GM21423 (cell line): ENCODE results near the gene SRGAP3.
A peak's percentile ranks its signal among the peaks of the same experiment; 100 is the strongest.

Experiments
- ATAC-seq: cut with Tn5 transposase; IDR thresholded peaks from one replicate; pipeline ENCODE4 v1.9.1; 2021; ENCODE audit warnings: mild to moderate bottlenecking, moderate library complexity; ENCODE audit not compliant: unreplicated experiment

The SRGAP3 gene

GRCh38 chr3:9151240-9151639 lies 98.2 kb downstream of the SRGAP3 start:
- ATAC-seq, result no peak

- no peak for ATAC-seq
These were observed 99.9 kb downstream of the SRGAP3 start for GRCh38 chr3:9149566-9149965.

- no peak for ATAC-seq
These were observed 101.6 kb downstream of the SRGAP3 start for GRCh38 chr3:9147896-9148266.

- ATAC-seq, result peak; percentile 83
These were observed 102.1 kb downstream of the SRGAP3 start for GRCh38 chr3:9147215-9147895.

GRCh38 chr3:9146367-9147071 lies 102.9 kb downstream of the SRGAP3 start:
- ATAC-seq, result peak; percentile 71

GRCh38 chr3:9143184-9143583 lies 106.3 kb downstream of the SRGAP3 start:
- no peak for ATAC-seq

DNA sequence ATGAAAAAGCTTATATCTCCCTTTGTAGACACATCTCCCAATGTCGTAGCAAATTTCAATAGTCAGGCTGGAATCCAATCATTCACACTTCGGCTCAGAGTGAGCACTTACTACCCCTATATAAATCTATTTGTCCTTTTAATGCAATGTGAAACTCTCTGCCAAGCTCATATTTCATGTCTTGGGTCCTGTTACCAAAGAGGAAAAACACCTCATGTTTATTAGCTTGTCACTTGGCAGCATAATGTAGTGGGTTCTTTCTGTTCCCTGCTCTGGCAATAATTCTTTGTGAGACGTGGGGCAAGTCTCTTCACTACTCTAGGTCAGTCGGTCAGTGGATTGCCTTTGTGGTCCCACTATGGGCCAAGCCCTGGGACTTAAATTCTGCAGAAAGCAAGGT lies 107.1 kb downstream of the SRGAP3 start:
- no peak for ATAC-seq

- ATAC-seq, result no peak
These were observed 107.5 kb downstream of the SRGAP3 start for GRCh38 chr3:9141928-9142289.

DNA sequence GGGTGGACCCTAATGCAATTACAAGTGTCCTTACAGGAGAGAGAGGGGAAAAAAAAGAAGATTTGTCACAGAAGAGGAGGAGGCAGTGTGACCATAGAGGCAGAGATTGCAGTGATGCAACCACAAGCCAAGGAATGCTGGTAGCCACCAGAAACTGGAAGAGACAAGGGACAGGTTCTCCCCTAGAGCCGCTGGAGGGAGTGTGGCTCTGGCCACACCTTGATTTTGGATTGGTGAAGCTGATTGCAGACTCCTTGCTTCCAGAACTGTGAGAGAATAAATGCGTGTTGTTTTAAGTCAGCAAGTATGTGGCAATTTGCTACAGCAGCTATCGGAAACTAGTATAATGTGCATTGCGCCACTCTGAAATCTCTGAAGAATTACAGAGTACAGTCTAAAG lies 110.1 kb downstream of the SRGAP3 start:
- ATAC-seq, result no peak

DNA sequence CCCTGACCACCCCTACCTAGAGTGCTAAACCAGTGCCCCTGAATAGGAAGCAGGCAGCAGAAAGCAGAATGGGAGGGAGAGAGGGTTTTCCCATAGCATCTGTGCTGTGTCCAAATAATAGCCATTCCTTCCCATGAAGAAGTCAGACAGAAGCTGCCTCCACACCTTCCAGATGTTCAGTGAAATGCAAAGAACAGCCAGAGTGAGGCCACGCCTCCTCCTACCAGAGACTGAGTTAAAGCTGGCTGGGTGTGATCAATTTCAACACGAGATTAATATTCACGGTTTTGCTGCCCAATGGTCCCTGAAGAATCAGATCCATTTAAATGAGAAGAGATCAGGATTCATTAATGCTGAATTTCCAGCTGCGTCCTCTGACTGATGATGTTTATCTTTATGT lies 111.8 kb downstream of the SRGAP3 start:
- ATAC-seq, result no peak

GRCh38 chr3:9136746-9137465 lies 112.5 kb downstream of the SRGAP3 start:
- no peak for ATAC-seq

DNA sequence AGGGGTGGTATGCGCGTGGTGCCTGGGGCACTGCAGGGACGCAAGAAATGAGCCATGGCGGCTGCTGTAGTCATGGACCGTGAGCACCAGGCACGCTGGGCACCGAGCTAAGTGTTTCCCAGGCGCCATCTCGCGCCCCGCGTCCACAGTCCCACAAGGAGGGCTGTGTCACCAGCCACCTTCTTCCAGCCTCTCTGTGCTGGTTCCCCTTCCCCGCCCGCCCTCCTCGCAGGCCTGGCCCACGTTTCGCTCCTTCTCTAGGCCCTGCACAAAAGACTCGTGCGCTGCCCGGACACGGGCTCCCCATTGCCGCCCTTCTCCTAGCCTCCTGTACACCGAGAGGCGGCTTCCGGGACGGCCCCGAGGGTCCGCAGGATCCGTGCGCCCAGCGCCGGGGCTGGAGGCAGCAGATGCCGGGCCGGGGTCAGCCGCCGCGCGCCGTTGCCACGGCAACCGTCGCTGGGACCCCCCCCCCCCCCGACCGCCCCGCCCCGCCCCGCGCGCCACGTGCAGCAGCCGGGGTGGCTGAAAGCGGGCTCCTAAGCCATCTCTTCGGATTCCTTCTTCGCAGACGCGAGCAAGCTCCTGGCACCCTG lies 113.4 kb downstream of the SRGAP3 start:
- ATAC-seq, result no peak

GRCh38 chr3:9135526-9135925 lies 113.9 kb downstream of the SRGAP3 start:
- ATAC-seq, result no peak

- no peak for ATAC-seq
These were observed 115.8 kb downstream of the SRGAP3 start for GRCh38 chr3:9133656-9134055.

- no peak for ATAC-seq
These were observed 118.8 kb downstream of the SRGAP3 start for GRCh38 chr3:9130345-9131305.

- ATAC-seq, result no peak
These were observed 120.1 kb downstream of the SRGAP3 start for GRCh38 chr3:9129365-9129764.

DNA sequence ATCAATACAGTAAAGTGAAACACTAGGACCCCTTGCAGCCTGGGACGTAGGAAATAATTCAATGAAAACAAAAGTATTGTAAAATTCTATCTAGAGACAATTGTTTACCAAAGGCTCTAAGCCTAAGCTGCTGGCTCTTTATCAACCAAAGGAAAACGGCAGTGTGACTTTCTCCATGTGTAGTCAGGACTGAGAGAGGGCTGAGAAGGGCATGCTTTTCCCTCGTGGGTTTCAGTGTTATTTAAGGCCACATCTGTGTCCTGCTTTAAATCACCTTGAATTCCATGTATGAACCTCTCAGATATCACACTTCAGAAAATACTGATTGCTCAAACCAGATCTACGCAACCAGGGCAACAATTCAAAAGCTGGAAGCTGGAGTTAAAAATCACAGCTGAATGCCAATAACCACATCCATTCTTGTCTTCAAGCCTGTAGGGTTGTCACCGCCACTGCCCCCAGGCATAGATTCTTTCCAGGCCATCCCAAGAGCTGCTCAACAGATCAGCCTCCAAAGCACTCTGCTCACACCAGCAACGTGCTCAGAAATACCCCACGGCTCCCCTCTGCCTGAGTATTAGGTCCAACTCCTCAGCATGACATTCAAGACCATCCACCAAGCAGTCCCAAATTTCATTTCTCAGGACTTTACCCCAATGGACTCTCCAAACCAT lies 124.0 kb downstream of the SRGAP3 start:
- ATAC-seq, result no peak

DNA sequence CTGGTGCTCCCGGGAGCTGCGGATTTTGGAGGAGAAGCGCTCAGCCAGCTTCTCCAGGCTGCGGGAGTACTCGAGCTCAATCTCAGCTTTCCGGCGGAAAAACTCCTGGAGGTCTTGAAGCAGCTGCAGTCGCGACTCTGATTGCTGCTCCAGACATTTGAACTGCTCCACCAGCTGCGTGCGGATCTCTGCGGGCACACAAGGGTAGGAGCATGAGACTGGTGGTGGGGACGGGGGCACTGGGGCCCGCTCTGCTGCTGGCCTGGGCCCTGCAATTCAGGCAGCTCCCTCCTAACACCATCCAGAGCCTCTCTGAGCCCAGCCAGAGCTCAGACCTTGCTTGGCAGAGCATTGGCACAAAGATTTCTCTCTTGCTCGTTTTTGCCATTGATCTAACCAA lies 124.7 kb downstream of the SRGAP3 start:
- ATAC-seq, result no peak

DNA sequence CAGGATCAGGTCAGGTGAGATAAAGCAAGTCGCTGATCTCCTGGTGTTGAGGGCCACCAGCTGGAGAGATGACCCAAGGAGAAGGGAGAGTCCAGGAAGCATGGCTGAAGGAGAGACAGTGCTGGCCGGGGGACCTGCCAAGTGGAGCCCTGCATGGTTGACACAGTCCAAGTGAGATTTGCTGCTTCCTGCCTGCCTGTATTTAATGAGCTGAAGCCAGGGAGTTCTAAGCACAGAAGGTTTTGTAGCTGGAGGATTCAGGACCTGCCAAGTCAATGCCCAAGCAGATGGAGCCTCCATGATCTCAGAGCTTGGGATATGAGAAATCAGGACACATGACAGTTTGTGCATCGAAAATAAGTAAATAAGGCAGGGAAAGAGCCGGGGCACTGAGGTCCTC lies 125.6 kb downstream of the SRGAP3 start:
- no peak for ATAC-seq

DNA sequence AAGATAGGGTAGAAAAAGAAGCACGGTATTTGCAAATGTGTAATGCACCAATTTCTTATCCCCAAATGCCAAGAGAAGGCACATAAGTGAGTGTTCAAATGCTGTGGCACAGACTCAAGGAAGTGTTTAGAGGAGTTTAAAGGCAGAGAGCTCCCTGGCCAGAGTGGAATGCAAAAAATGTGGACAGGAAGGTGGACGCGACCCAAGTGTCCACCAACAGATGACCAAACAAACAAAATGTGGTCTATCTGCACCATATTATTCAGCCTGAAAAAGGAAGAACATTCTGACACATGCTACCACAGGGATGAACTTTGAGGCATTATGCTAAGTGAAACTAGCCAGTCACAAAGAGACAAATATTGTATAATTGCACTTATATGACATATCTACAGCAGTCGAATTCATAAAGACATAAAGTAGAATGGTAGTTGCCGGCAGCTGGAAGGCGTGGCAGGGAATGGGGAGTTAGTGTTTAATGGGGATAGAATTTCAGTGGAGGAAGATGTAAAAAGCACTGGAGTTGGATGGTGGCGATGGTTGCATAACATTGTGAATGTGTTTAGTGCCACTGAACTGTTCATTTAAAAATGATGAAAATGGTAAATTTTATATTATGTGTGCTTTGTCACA lies 126.6 kb downstream of the SRGAP3 start:
- no peak for ATAC-seq
